Measurements from ENCODE around the gene HLF. TPM values are rescaled to one million over a fixed set of nuclear protein-coding genes. Genes with fewer than 3 reads are reported as not detected.

Gene HLF
- total and polyA plus RNA-seq, 2 experiments from 2014 or later, result 0.28 TPM; not detected in 1

DNA sequence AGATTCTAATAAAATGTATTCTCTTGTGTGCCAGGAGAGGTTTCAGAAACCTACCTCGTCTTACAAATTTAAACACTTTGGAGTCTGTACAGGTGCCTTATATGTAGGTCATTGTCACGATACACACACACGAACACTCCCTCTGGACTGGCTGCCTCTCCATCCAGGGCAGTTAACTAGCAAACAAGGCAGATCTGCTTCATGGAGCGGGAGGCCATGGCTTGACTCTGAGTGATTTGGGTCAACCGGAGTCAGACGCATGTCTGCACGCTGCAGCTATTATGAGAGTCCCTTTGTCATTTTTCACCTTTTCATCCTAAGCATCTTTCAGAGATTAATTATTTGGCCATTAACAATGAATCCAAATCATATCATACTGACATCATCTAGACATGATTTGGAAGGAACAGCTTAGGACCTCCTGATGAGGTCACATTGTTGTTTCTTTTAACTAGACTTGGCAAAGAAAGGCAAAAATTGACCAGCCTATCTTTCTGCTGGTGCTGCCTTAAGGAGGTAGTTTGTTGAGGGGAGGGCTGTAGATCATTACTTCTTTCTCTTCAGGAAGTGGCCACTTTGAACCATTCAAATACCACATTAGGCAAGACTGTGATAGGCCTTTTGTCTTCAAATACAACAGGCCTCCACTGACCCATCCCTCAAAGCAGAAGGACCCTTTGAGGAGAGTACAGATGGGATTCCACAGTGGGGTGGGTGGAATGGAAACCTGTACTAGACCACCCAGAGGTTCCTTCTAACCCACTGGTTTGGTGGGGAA lies 58.9 kb downstream of the HLF start (continued):
- TF ChIP-seq ZNF462 (CRISPR knock-in tag; IDR thresholded peaks at IDR 0.05) (no peak), JUNB (IDR thresholded peaks at IDR 0.05; ENCODE audit: unreplicated experiment) (no peak), CREB1 (CRISPR knock-in tag; IDR thresholded peaks at IDR 0.05; ENCODE audit: low read depth) (no peak), STAT1 (IDR thresholded peaks at IDR 0.05; ENCODE audit: unreplicated experiment) (no peak)
- TF ChIP-seq, protein P1, sequence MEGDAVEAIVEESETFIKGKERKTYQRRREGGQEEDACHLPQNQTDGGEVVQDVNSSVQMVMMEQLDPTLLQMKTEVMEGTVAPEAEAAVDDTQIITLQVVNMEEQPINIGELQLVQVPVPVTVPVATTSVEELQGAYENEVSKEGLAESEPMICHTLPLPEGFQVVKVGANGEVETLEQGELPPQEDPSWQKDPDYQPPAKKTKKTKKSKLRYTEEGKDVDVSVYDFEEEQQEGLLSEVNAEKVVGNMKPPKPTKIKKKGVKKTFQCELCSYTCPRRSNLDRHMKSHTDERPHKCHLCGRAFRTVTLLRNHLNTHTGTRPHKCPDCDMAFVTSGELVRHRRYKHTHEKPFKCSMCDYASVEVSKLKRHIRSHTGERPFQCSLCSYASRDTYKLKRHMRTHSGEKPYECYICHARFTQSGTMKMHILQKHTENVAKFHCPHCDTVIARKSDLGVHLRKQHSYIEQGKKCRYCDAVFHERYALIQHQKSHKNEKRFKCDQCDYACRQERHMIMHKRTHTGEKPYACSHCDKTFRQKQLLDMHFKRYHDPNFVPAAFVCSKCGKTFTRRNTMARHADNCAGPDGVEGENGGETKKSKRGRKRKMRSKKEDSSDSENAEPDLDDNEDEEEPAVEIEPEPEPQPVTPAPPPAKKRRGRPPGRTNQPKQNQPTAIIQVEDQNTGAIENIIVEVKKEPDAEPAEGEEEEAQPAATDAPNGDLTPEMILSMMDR (conservative IDR thresholded peaks at IDR 0.05; ENCODE audit: low read depth in 2 of 2), result no peak

DNA sequence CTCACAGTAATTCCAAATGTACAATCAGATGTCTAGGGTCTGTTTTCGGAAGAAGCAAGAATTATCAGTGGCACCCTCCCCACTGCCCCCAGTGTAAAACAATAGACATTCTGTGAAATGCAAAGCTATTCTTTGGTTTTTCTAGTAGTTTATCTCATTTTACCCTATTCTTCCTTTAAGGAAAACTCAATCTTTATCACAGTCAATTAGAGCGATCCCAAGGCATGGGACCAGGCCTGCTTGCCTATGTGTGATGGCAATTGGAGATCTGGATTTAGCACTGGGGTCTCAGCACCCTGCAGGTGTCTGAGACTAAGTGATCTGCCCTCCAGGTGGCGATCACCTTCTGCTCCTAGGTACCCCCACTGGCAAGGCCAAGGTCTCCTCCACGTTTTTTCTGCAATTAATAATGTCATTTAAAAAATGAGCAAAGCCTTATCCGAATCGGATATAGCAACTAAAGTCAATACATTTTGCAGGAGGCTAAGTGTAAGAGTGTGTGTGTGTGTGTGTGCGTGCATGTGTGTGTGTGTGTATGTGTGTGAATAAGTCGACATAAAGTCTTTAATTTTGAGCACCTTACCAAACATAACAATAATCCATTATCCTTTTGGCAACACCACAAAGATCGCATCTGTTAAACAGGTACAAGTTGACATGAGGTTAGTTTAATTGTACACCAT lies 59.7 kb downstream of the HLF start:
- no peaks in the 10 kb centered on the region for H3K9me2 ChIP-seq (ENCODE audit: insufficient read depth)
- no peaks in the 10 kb centered on the region for H3K27me3 Mint-ChIP-seq (ENCODE audit: insufficient read depth, low read depth, poor library complexity)
- H3K36me3 Mint-ChIP-seq (ENCODE audit: low read depth), result no peaks in the 10 kb centered on the region
- H3K4me2 ChIP-seq, result no peak overlapping the region
- no peaks in the 10 kb centered on the region for H3K79me2 ChIP-seq (replicated peaks; ENCODE audit: insufficient read depth)
- H3K27ac ChIP-seq (ENCODE audit: low read depth), result no peak overlapping the region
- H3K36me3 ChIP-seq (ENCODE audit: insufficient read depth), result no peaks in the 10 kb centered on the region
- ATAC-seq (peak; percentile 42; the same call in 2 of the 3 replicates), DNase-seq (ENCODE audit: low spot score) (peak; percentile 23)
- no peaks in the 10 kb centered on the region for H4K20me1 ChIP-seq (replicated peaks; ENCODE audit: insufficient read depth)
- no peaks in the 10 kb centered on the region for H3K4me1 ChIP-seq (ENCODE audit: insufficient read depth)
- H3K4me3 Mint-ChIP-seq, result no peak overlapping the region
- no peaks in the 10 kb centered on the region for H3K4me1 Mint-ChIP-seq
- H3K9me3 Mint-ChIP-seq, result peaks cover 2% of the 10 kb centered on the region
- no peaks in the 10 kb centered on the region for H3F3A ChIP-seq (replicated peaks; ENCODE audit: low read depth)
- no peak for TF ChIP-seq NANOG (IDR thresholded peaks at IDR 0.05; ENCODE audit: borderline replicate concordance)
- TF ChIP-seq, protein P1 (conservative IDR thresholded peaks at IDR 0.05; ENCODE audit: low read depth in 2 of 2), result peak; percentile 32 to 59
- H3K27me3 ChIP-seq (ENCODE audit: insufficient read depth), result no peaks in the 10 kb centered on the region
- H3K27ac Mint-ChIP-seq, result no peak overlapping the region
- H3K4me3 ChIP-seq, result no peak overlapping the region
- H2AFZ ChIP-seq, result no peak overlapping the region

Data from GM23338 (cell line).